ENCODE results near the gene BAZ1A. TPM values are rescaled to one million over a fixed set of nuclear protein-coding genes. Genes with fewer than 3 reads are reported as not detected.

BAZ1A gene
- total and polyA plus RNA-seq, 9 of the 15 experiments (the other 6 are each of a cell fraction or from before 2014, with no cell fraction given), result 22.0 to 71.2 (median 39.1) TPM

DNA sequence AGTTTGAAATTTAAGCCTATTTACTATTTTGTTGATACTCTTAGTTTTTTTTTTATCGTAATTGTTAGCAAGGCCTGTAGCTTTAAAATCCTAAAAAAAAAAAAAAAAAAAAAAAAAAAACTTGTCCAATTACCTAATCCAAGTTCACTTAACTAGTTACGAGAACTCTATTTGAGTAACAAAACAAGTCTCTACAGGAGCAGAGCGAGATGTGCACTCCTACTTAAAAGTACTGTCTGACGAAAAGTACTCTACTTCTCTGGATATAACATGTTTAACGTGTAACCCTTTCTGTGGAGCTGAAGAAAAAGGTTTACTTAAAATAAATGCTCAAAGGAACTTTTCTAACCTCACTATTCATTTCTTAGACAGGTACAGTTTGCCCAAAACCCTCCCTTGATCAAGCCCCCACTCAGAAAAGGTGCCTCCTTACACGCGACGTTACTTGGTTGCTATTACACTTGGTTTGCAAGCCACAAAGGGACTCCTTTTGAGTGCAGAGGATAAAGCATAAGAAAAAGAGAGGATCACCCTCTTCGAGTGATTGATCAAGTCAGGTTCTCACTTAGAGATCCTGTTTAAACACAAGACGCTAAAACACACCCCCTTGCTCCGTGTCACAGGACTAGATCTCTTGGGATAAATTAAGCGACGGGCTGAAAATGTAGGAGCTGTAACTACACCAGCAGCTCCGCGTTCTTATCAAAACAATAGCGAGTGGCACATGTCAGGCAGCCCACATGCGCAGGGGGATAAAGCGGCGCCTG lies 2.2 kb downstream of the BAZ1A start (continued):
- TF ChIP-seq NR3C1 (CRISPR knock-in tag; IDR thresholded peaks at IDR 0.05), result no peak
- no peak for TF ChIP-seq RFX5 (IDR thresholded peaks at IDR 0.05; ENCODE audit: low read depth, low read length)
- TF ChIP-seq ZNF347 (CRISPR knock-in tag; IDR thresholded peaks at IDR 0.05; ENCODE audit: low read depth), result no peak
- no peak for TF ChIP-seq PRMT5 (CRISPR knock-in tag; IDR thresholded peaks at IDR 0.05)
- TF ChIP-seq, protein P1, sequence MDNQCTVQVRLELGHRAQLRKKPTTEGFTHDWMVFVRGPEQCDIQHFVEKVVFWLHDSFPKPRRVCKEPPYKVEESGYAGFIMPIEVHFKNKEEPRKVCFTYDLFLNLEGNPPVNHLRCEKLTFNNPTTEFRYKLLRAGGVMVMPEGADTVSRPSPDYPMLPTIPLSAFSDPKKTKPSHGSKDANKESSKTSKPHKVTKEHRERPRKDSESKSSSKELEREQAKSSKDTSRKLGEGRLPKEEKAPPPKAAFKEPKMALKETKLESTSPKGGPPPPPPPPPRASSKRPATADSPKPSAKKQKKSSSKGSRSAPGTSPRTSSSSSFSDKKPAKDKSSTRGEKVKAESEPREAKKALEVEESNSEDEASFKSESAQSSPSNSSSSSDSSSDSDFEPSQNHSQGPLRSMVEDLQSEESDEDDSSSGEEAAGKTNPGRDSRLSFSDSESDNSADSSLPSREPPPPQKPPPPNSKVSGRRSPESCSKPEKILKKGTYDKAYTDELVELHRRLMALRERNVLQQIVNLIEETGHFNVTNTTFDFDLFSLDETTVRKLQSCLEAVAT (IDR thresholded peaks at IDR 0.05), result no peak
- TF ChIP-seq, protein P2, sequence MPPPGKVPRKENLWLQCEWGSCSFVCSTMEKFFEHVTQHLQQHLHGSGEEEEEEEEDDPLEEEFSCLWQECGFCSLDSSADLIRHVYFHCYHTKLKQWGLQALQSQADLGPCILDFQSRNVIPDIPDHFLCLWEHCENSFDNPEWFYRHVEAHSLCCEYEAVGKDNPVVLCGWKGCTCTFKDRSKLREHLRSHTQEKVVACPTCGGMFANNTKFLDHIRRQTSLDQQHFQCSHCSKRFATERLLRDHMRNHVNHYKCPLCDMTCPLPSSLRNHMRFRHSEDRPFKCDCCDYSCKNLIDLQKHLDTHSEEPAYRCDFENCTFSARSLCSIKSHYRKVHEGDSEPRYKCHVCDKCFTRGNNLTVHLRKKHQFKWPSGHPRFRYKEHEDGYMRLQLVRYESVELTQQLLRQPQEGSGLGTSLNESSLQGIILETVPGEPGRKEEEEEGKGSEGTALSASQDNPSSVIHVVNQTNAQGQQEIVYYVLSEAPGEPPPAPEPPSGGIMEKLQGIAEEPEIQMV (tag; conservative IDR thresholded peaks at IDR 0.05; ENCODE audit: low read depth), result no peak
- no peak for TF ChIP-seq ZNF75A (CRISPR knock-in tag; IDR thresholded peaks at IDR 0.05)
- TF ChIP-seq ZZZ3 (IDR thresholded peaks at IDR 0.05), result no peak
- no peak for TF ChIP-seq NCOA1 (IDR thresholded peaks at IDR 0.05; ENCODE audit: low read depth)
- no peak for TF ChIP-seq U2AF2 (optimal IDR thresholded peaks at IDR 0.05; ENCODE audit: low read depth, low read length)
- no peak for TF ChIP-seq CBX3 (IDR thresholded peaks at IDR 0.05; ENCODE audit: borderline replicate concordance in 1 of 2, low read length in 2 of 2)
- no peak for TF ChIP-seq DACH1 (IDR thresholded peaks at IDR 0.05; ENCODE audit: partially characterized antibody)
- TF ChIP-seq, protein P3, sequence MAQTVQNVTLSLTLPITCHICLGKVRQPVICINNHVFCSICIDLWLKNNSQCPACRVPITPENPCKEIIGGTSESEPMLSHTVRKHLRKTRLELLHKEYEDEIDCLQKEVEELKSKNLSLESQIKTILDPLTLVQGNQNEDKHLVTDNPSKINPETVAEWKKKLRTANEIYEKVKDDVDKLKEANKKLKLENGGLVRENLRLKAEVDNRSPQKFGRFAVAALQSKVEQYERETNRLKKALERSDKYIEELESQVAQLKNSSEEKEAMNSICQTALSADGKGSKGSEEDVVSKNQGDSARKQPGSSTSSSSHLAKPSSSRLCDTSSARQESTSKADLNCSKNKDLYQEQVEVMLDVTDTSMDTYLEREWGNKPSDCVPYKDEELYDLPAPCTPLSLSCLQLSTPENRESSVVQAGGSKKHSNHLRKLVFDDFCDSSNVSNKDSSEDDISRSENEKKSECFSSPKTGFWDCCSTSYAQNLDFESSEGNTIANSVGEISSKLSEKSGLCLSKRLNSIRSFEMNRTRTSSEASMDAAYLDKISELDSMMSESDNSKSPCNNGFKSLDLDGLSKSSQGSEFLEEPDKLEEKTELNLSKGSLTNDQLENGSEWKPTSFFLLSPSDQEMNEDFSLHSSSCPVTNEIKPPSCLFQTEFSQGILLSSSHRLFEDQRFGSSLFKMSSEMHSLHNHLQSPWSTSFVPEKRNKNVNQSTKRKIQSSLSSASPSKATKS (CRISPR knock-in tag; IDR thresholded peaks at IDR 0.05), result no peak
- TF ChIP-seq, protein P4, sequence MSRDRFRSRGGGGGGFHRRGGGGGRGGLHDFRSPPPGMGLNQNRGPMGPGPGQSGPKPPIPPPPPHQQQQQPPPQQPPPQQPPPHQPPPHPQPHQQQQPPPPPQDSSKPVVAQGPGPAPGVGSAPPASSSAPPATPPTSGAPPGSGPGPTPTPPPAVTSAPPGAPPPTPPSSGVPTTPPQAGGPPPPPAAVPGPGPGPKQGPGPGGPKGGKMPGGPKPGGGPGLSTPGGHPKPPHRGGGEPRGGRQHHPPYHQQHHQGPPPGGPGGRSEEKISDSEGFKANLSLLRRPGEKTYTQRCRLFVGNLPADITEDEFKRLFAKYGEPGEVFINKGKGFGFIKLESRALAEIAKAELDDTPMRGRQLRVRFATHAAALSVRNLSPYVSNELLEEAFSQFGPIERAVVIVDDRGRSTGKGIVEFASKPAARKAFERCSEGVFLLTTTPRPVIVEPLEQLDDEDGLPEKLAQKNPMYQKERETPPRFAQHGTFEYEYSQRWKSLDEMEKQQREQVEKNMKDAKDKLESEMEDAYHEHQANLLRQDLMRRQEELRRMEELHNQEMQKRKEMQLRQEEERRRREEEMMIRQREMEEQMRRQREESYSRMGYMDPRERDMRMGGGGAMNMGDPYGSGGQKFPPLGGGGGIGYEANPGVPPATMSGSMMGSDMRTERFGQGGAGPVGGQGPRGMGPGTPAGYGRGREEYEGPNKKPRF (IDR thresholded peaks at IDR 0.05; ENCODE audit: low read depth, low read length), result no peak
